Right lobe of liver (tissue), 6 donors: ENCODE measurements around the gene PAFAH1B2. TPM values are rescaled to one million over a fixed set of nuclear protein-coding genes. Genes with fewer than 3 reads are reported as not detected.

ENCODE experiments used
- ATAC-seq, 4 donors: fragments of 200-7000 bp; cut with Tn5 transposase; one replicate each; pipeline ENCODE4 v1.9.1; 2020; ENCODE audit warnings: mild to moderate bottlenecking in 4 of 4, moderate library complexity in 4 of 4
- DNase-seq, 3 donors: peaks; one replicate each; pipeline ENCODE4 v3.0.0-alpha.2; 2020
- H3K27ac ChIP-seq, 3 donors: fragments of 200-600 bp; one replicate each; pipeline ENCODE4 v1.8.0; 2022
- H3K27me3 ChIP-seq, 2 donors: fragments of 200-600 bp; one replicate each; pipeline ENCODE4 v1.8.0; 2022
- H3K36me3 ChIP-seq, 4 donors: fragments of 200-600 bp; sonication (generic) in 1 of 4; one replicate each; pipeline versions ENCODE4 v1.5.1 to v1.8.0; 2017 to 2022; ENCODE audit warnings: control low read depth in 1 of 4
- H3K4me1 ChIP-seq, 4 donors: fragments of 200-600 bp; sonication (generic) in 1 of 4; one replicate each; pipeline versions ENCODE4 v1.5.1 to v1.8.0; 2017 to 2022; ENCODE audit warnings: control low read depth in 1 of 4
- H3K4me3 ChIP-seq, 3 donors: fragments of 200-600 bp; one replicate each; pipeline ENCODE4 v1.8.0; 2022
- H3K9me3 ChIP-seq, 4 donors: fragments of 200-600 bp; sonication (generic) in 1 of 4; one replicate each; pipeline versions ENCODE4 v1.5.1 to v1.8.0; 2017 to 2022; ENCODE audit warnings: control low read depth in 1 of 4
- POLR2A ChIP-seq: fragments of 450-650 bp; IDR thresholded peaks from one replicate; pipeline ENCODE4 v1.6.1; 2017; ENCODE audit warnings: antibody characterized with exemption, mild to moderate bottlenecking
- WGBS: methylation state at CpG from one replicate; pipeline ENCODE4 v1.1.6; 2018; ENCODE audit warnings: low coverage, low lambda C conversion rate; ENCODE audit not compliant: insufficient coverage; ENCODE audit errors: missing lambda C conversion rate; 5-methylcytosine and 5-hydroxymethylcytosine counted together
- intact Hi-C, 2 donors: fragments of 100-400 bp; cut with DNase I; formaldehyde crosslinking; loops; one replicate each; pipeline versions ENCODE4 v1.11.2 to v1.14.1; 2022
- total RNA-seq, 6 experiments: library from RNA; depleted of rRNA in 2 of 6; stranded (reverse); fragments of >200 nt in 2 of 6; fragmentation: NEBNext Ultra II Directional in 3 of 6; extraction: Animal tissue kit (Norgen Biotek cat#: 25700) in 3 of 6; gene quantifications; one replicate each; pipeline versions ENCODE4 v1.1.0 to v1.2.4, GENCODE V29; 2016 to 2023
- TF ChIP-seq, protein P1 (sequence below), 4 donors: fragments of 200-600 bp in 3 of 4; fragments of 450-650 bp in 1 of 4; IDR thresholded peaks; one replicate each; pipeline versions ENCODE4 v1.5.1 to v1.8.0; 2016 to 2022; ENCODE audit warnings: antibody characterized with exemption in 4 of 4, mild to moderate bottlenecking in 2 of 4
- donor health status: DM: no; HTN: yes; CAD: no.
- donor health status: DM: no; HTN: no; CAD: no.
- donor health status: DM: no; HTN: no; CAD: no.
- donor health status: DM: no; HTN: yes; CAD: no.
- donor health status: DM: no; HTN: yes; CAD: no.

PAFAH1B2 gene
- total RNA-seq, 6 experiments from 2014 or later = 22.2 to 39.1 (median 29.3) TPM

DNA sequence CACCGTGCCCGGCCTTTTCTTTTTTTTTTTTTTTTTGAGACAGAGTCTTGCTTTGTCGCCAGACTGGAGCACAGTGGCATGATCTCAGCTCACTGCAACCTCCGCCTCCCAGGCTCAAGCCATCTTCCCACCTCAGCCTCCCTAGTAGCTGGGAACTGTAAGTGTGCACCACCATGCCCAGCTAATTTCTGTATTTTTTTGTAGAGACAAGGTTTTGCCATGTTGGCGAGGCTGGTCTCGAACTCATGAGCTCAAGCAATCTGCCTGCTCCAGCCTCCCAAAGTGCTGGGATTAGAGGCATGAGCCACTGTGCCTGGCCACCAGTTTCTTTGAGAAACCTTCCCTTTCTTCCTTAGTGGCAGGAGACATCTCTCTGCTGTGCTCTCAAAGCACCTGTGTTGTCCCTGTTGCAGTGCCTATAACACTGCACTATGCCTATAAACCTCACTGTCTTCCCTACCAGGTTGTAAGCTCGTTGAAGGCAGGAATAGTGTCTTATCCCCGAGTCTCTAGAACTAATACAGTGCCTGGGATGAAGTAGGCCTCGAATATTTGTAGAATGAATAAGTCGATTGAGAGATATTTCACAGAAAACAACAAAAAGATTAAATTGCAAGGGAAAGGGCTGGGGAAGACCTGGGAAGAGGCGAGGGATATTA lies 68.7 kb downstream of the PAFAH1B2 start:
- peaks cover 0 to 35% (median 12%) of the 10 kb centered on the region in 4 donors for H3K36me3 ChIP-seq

GRCh38 chr11:117214404-117215110 lies 70.5 kb downstream of the PAFAH1B2 start:
- no peaks in the 10 kb centered on the region for H3K9me3 ChIP-seq
- no peak overlapping the region for H3K4me3 ChIP-seq
- ATAC-seq = no peak
- intact Hi-C loops = no loop called here
- no peak for TF ChIP-seq POLR2A
- TF ChIP-seq, protein P1, sequence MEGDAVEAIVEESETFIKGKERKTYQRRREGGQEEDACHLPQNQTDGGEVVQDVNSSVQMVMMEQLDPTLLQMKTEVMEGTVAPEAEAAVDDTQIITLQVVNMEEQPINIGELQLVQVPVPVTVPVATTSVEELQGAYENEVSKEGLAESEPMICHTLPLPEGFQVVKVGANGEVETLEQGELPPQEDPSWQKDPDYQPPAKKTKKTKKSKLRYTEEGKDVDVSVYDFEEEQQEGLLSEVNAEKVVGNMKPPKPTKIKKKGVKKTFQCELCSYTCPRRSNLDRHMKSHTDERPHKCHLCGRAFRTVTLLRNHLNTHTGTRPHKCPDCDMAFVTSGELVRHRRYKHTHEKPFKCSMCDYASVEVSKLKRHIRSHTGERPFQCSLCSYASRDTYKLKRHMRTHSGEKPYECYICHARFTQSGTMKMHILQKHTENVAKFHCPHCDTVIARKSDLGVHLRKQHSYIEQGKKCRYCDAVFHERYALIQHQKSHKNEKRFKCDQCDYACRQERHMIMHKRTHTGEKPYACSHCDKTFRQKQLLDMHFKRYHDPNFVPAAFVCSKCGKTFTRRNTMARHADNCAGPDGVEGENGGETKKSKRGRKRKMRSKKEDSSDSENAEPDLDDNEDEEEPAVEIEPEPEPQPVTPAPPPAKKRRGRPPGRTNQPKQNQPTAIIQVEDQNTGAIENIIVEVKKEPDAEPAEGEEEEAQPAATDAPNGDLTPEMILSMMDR (IDR thresholded peaks at IDR 0.05) = no peak
- H3K27me3 ChIP-seq = no peaks in the 10 kb centered on the region
- H3K36me3 ChIP-seq = peaks cover 0 to 50% (median 19%) of the 10 kb centered on the region in 4 donors
- no peaks in the 10 kb centered on the region for H3K4me1 ChIP-seq
- no peak overlapping the region for H3K27ac ChIP-seq
- peak in 1 of 3 donors; percentile 2 for DNase-seq
- 88% methylated on average over 7 of the region's 7 CpGs for WGBS

More for the DNA sequence above, 68.7 kb downstream of the PAFAH1B2 start:
- DNase-seq (no peak), ATAC-seq (no peak)
- no peak overlapping the region for H3K27ac ChIP-seq
- WGBS = 95% methylated on average over 7 of the region's 11 CpGs
- intact Hi-C loops = no loop called here
- TF ChIP-seq, protein P1 (IDR thresholded peaks at IDR 0.05) = no peak
- no peak for TF ChIP-seq POLR2A
- no peaks in the 10 kb centered on the region for H3K27me3 ChIP-seq
- H3K4me1 ChIP-seq = no peaks in the 10 kb centered on the region
- H3K9me3 ChIP-seq = no peaks in the 10 kb centered on the region
- no peak overlapping the region for H3K4me3 ChIP-seq

- Histone ChIP-seq H3K27me3 (no peaks in the 10 kb centered on the region), H3K27ac (peak overlapping the region in 2 of 3 donors; percentile 47 to 49), H3K4me3 (no peak overlapping the region), H3K9me3 (no peaks in the 10 kb centered on the region), H3K4me1 (no peaks in the 10 kb centered on the region), H3K36me3 (peaks cover 0 to 61% (median 19%) of the 10 kb centered on the region in 4 donors)
- DNase-seq (peak in 1 of 3 donors; percentile 29), ATAC-seq (peak; percentile 17 to 43 (median 33))
- intact Hi-C loops = no loop called here
- 70% methylated on average over 11 of the region's 11 CpGs for WGBS
- TF ChIP-seq, protein P1 (IDR thresholded peaks at IDR 0.05) = no peak
- no peak for TF ChIP-seq POLR2A
Measured at GRCh38 chr11:117217141-117218084, 73.3 kb downstream of the PAFAH1B2 start.

GRCh38 chr11:117218133-117218915 lies 74.2 kb downstream of the PAFAH1B2 start:
- no peaks in the 10 kb centered on the region for H3K4me1 ChIP-seq
- intact Hi-C loops = no loop called here
- 78% methylated on average over 13 of the region's 15 CpGs for WGBS
- H3K27ac ChIP-seq = peak overlapping the region in 2 of 3 donors; percentile 33 to 47
- H3K9me3 ChIP-seq = no peaks in the 10 kb centered on the region
- H3K4me3 ChIP-seq = no peak overlapping the region
- DNase-seq (no peak), ATAC-seq (peak in 1 of 4 donors; percentile 7)
- no peak for TF ChIP-seq POLR2A
- TF ChIP-seq, protein P1 (IDR thresholded peaks at IDR 0.05) = no peak
- no peaks in the 10 kb centered on the region for H3K27me3 ChIP-seq
- H3K36me3 ChIP-seq = peaks cover 0 to 60% (median 18%) of the 10 kb centered on the region in 4 donors
